Hematopoietic multipotent progenitor cell treated with erythropoietin and hydrocortisone succinate and interleukin-3 and kit ligand, for 6 days (in vitro differentiated cells): ENCODE results near the gene HSD17B3.
"Not testable (repeated sequence)": the region's sequence is repeated elsewhere in the genome, so short reads cannot be mapped to it uniquely, and the experiment has no call there.

ENCODE experiments used
- DNase-seq: peaks from one replicate; pipeline ENCODE4 v3.0.0-alpha.2; 2015

HSD17B3 gene

GRCh38 chr9:96305171-96305570, 3.2 kb upstream of the HSD17B3 start:
- DNase-seq: no peak

DNA sequence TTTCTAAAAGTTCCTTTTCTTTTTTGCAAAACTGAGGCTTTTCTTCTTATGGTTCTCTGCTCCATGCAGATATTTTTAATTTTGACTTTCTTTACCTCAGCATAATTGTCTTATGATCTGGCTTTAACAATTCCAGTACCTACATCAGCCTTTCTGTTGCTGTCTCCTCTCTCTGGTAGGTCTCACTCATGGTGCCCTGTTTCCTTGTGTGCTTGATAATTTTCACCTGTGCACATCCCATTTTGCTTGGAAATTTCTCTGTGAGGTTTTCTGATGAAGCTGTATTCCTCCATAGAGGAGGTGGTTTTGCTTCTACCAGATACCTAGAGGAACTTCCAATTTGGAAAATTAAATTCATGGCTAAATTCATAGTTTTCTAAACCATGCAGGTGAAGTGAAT, 2.3 kb upstream of the HSD17B3 start:
- DNase-seq: no peak

GRCh38 chr9:96299823-96300222, 2.2 kb downstream of the HSD17B3 start:
- no peak for DNase-seq

GRCh38 chr9:96294159-96294545, 7.8 kb downstream of the HSD17B3 start:
- no peak for DNase-seq

- no peak for DNase-seq
Measured at GRCh38 chr9:96293498-96294158, 8.3 kb downstream of the HSD17B3 start.

GRCh38 chr9:96289392-96289791, 12.6 kb downstream of the HSD17B3 start:
- no peak for DNase-seq

DNA sequence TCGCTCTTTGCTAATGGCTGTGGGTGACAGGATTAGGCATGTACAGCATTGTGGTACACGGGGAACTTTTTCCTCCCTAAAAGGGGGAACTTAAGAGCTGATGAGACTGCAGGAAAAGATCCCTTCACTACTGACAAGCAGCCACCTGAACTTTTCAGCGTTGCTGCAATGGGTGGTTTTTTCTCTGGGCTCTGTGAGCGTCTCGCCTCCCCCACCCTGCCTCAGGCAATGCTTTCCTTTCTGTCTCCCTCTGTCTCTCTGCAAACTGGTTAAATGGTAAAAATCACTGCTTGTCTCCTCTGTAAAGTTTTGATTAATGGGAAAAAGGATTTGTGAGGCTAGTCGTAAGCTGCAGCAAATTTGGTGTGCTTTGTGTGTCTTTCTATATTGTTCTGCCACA, 20.3 kb downstream of the HSD17B3 start:
- no peak for DNase-seq

DNA sequence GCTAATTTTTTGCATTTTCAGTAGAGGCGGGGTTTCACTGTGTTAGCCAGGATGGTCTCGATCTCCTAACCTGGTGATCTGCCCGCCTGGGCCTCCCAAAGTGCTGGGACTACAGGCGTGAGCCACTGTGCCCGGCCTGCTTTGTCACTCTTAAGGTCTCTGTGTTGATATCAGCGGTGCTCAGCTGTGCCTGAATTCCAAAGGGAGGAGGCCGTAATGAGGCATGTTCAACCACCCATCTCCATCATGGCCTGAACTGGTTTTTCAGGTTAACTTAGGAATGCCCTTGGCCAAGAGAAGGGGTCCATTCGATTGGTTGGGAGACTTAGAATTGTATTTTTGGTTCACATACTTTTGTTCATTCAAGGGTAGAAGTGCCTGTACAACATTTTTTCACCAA, 22.0 kb downstream of the HSD17B3 start:
- no peak for DNase-seq

- no peak for DNase-seq
Measured at GRCh38 chr9:96274939-96275338, 27.0 kb downstream of the HSD17B3 start.

DNA sequence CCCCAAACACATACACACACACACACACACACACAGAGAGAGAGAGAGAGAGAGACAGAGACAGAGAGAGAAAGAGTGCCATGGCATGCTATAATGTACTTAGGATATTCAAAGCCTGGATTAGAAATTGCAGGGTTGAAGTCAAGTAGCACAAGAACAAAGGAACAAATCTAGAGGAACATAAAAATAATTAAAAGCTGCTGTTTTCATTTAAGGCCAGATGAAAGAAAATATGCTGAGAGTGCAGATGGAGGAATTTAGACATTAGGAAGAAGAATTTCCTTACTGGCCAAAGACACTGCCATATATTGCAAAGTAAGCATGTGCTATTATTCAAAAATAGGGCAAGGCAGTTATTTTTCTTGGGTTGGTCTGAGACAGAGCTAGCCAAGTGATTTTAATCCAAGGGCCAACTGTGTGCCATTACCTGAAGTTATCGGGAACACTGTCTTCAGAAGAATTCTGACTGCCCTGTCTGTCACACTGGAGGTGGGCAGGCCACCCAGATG, 31.7 kb downstream of the HSD17B3 start:
- DNase-seq: no peak

DNA sequence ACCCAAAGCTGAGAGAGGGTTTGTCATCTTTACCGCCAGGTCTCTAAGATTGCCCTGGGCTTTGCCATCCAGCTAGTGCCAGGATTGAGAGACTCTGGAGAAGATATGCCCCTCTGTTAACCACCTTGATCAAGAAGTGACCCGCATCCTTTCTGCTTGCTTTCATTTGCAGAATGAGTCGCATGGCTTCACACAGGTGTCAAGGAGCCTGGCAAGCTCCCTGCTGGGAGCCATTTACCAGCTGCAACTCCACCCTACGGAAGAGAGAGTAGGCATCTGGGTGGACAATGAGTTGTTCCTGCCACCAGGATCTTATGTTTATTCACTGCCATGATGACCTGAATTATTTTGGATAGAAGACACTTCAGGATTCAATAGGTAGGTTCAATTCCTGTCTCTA, 43.0 kb downstream of the HSD17B3 start:
- no peak for DNase-seq

- DNase-seq: no peak
Measured at GRCh38 chr9:96256800-96257199, 45.2 kb downstream of the HSD17B3 start.

- DNase-seq: no peak
Measured at GRCh38 chr9:96255698-96256097, 46.3 kb downstream of the HSD17B3 start.

GRCh38 chr9:96253059-96253696, 48.8 kb downstream of the HSD17B3 start:
- no peak for DNase-seq

DNA sequence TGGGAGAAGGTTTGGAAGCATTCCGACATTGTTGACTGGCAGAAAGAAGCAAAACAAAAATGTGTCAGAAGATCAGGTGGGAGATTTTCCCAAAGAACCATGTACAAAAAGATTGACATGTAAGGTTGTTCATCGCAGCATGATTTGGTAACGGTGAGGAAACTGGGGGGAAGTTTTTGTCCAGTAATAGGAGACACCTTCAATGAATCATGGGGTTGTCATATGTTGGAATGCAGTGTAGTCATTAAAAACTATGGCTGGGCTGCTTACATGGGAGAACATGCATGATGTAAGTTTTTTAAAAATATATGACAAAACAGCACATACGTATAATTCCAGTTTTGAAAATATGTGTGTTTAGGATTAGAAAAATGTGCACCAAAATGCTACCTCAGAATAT, 50.5 kb downstream of the HSD17B3 start:
- no peak for DNase-seq

DNA sequence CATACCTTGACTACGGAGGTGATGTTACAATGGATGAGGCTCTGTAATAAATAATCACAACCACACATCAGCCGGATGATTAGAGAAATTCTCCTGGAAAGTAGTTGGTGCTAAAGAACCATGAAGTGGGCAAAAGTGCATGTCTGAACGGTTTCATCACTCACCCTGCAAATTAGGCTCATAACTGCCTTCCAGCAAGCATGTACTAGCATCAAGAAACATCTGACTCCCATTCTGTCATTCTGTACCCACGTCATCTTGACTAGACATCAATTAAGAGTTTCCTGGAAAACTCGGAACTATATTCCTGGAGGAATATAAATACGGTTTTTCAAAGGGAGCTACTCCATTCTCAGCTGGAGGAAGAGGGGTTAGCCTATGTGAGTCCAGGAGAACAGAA, 52.2 kb downstream of the HSD17B3 start:
- DNase-seq: no peak

- DNase-seq: no peak
Measured at GRCh38 chr9:96246267-96246671, 55.7 kb downstream of the HSD17B3 start.

DNA sequence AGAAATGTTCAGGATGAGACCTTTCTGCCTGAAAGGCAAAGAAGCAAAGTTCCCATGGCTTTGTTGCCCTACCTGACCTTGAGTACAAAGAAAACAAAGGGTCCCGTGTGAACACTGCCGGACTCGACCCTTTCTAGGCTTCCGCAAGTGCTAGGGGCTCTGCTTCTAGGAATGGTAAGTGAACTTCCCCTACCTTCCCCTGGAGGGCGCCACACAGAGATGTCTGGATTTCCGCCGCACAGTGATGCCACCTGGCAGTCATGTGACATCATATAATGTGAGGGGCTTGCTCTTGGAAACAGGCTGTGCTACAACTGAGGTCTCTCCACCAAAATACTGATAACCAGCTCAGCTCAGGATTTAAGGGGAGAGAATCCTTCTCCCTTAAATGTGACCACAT, 56.6 kb downstream of the HSD17B3 start:
- DNase-seq: peak; percentile 14

DNA sequence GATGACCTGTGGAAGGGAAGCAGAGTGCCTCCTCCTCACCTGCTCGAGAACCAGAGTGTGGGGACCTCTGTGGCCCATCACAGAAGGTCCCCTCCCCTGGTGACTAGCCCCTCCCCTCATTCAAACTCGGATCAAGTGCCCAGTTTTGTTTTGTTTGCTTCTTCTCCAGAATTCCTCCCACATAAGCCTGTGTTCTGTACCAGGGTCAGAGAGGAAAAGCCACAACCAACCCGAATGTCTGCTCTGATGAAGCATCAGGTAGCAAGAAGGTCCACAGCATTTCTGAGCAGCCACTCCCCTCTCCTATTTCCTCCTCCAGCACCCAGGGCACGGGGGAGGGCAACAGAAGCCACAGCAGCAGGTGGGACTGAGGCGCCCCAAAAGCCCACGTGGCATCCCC, 58.2 kb downstream of the HSD17B3 start:
- DNase-seq: no peak

DNA sequence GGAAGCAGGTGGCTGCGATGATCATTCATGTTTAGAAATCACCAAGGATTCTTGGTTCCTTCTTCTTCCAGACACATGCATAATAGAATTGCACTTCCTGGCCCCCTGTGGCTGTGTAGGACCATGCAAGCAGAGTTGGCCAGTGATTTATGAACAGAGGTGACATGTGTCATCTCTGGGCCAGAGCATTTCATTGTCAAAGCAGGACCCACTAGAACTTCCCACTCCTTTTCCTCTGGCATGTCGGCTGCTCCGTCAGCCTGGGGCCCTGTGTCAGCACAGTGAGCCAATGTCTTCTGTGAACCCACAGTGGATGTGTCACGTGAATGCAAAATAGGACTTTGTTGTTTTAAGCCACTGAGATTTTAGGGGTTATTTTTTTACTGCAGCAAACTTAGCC, 59.2 kb downstream of the HSD17B3 start:
- no peak for DNase-seq

DNA sequence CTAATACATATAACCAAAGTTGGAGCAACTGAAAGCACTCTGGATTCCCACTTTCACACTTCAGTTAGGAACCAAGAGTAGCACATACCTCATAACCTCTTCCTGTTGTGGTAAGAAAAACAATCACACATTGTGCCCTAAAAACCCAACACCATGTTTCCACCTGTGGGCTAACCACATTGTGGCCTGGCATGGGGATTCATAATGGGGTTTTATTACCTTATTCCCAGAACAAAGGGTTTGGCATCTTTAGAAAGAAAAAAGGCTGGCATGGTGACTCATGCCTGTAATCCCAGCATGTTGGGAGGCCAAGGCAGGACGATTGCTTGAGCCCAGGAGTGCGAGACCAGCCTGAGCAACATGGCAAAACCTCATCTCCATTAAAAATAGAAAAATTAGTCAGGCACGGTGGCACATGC, 60.6 kb downstream of the HSD17B3 start:
- DNase-seq: no peak

DNA sequence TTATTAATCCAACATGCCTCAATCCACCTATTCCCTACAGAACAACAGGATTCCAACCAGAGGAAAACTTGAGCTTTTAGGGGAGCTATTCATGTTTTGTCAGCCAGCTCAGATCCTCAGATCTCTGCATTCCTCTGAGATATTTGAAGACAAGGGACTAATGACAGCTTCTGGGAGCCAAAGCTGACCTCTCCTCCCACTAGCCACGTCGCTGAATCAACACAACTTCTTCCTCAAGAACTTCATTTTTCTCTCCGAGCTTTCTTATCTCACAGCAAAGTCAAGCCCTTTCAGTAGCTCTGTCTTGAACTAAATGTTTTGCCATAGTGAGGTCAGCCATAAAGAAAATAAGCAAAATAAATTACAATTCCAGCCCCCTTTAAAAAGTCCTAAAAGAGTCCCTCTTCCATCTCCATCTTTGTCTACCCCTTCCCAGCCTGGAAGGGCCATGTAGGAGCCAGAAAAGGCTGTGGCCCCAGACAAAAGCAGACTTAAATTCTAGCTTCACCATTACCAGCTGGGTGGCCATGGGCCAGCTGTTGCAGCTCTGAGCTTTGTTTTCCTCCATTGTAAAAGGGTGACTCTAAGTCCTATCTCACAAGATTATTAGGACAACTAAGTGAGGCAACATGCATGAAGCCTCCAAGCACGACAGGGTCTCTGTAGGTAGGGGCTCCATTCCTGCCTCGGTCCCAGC, 65.0 kb downstream of the HSD17B3 start:
- no peak for DNase-seq

GRCh38 chr9:96236337-96236736, 65.6 kb downstream of the HSD17B3 start:
- not testable (repeated sequence) for DNase-seq
